ENCODE results near the gene ARHGEF6.
"Not testable (repeated sequence)": the region's sequence is repeated elsewhere in the genome, so short reads cannot be mapped to it uniquely, and the experiment has no call there.

The ARHGEF6 gene

GRCh38 chrX:136822337-136823095 lies 41.8 kb upstream of the ARHGEF6 start:
- no peaks in the 10 kb centered on the region for H3F3A ChIP-seq (ENCODE audit: control insufficient read depth, insufficient read depth)
- no peak overlapping the region for H3K27ac ChIP-seq (ENCODE audit: low read depth, low read length)
- TF ChIP-seq, protein P1, sequence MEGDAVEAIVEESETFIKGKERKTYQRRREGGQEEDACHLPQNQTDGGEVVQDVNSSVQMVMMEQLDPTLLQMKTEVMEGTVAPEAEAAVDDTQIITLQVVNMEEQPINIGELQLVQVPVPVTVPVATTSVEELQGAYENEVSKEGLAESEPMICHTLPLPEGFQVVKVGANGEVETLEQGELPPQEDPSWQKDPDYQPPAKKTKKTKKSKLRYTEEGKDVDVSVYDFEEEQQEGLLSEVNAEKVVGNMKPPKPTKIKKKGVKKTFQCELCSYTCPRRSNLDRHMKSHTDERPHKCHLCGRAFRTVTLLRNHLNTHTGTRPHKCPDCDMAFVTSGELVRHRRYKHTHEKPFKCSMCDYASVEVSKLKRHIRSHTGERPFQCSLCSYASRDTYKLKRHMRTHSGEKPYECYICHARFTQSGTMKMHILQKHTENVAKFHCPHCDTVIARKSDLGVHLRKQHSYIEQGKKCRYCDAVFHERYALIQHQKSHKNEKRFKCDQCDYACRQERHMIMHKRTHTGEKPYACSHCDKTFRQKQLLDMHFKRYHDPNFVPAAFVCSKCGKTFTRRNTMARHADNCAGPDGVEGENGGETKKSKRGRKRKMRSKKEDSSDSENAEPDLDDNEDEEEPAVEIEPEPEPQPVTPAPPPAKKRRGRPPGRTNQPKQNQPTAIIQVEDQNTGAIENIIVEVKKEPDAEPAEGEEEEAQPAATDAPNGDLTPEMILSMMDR (IDR thresholded peaks at IDR 0.05; ENCODE audit: low read depth, low read length, poor library complexity, severe bottlenecking): no peak
- TF ChIP-seq EZH2phosphoT487 (IDR thresholded peaks at IDR 0.05; ENCODE audit: borderline replicate concordance, low read length): no peak
- H3K27me3 ChIP-seq (ENCODE audit: control insufficient read depth, low read length): no peaks in the 10 kb centered on the region
- H3K4me3 ChIP-seq (ENCODE audit: low read length): no peak overlapping the region
- H3K36me3 ChIP-seq (ENCODE audit: control insufficient read depth, low read length): no peaks in the 10 kb centered on the region
- H4K20me1 ChIP-seq (ENCODE audit: control insufficient read depth, insufficient read depth, low read depth, low read length): no peaks in the 10 kb centered on the region
- no peaks in the 10 kb centered on the region for H3K9me3 ChIP-seq (ENCODE audit: control insufficient read depth, insufficient read depth, low read length)
- H3K79me2 ChIP-seq (ENCODE audit: control insufficient read depth, low read length): no peaks in the 10 kb centered on the region
- no peaks in the 10 kb centered on the region for H3K9me2 ChIP-seq (replicated peaks; ENCODE audit: control insufficient read depth, low read length)
- H3K4me2 ChIP-seq (ENCODE audit: low read length): no peak overlapping the region
- peaks cover 11% of the 10 kb centered on the region for H3K4me1 ChIP-seq (ENCODE audit: control insufficient read depth, low read length)

DNA sequence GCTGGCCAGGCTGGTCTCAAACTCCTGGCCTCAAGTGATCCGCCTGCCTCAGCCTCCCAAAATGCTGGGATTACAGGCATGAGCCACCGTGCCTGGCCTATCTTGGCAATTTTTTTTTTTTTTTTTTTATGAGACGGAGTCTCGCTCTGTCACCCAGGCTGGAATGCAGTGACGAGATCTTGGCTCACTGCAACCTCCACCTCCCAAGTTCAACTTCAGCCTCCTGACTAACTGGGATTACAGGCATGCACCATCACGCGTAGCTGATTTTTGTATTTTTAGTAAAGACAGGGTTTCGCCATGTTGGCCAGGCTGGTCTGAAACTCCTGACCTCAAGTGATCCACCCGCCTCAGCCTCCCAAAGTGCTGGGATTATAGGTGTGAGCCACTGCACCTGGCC lies 39.0 kb upstream of the ARHGEF6 start:
- not testable (repeated sequence) for H3K4me2 ChIP-seq (ENCODE audit: low read length); H3K9me2 ChIP-seq (replicated peaks; ENCODE audit: control insufficient read depth, low read length)

GRCh38 chrX:136819031-136819703 lies 38.4 kb upstream of the ARHGEF6 start:
- Histone ChIP-seq H3F3A (ENCODE audit: control insufficient read depth, insufficient read depth) (no peaks in the 10 kb centered on the region), H3K79me2 (ENCODE audit: control insufficient read depth, low read length) (no peaks in the 10 kb centered on the region), H3K27ac (ENCODE audit: low read depth, low read length) (no peak overlapping the region), H3K4me1 (ENCODE audit: control insufficient read depth, low read length) (peaks cover 11% of the 10 kb centered on the region), H3K9me3 (ENCODE audit: control insufficient read depth, insufficient read depth, low read length) (no peaks in the 10 kb centered on the region), H3K27me3 (ENCODE audit: control insufficient read depth, low read length) (no peaks in the 10 kb centered on the region), H4K20me1 (ENCODE audit: control insufficient read depth, insufficient read depth, low read depth, low read length) (no peaks in the 10 kb centered on the region), H3K4me3 (ENCODE audit: low read length) (no peak overlapping the region), H3K9me2 (replicated peaks; ENCODE audit: control insufficient read depth, low read length) (no peaks in the 10 kb centered on the region), H3K36me3 (ENCODE audit: control insufficient read depth, low read length) (no peaks in the 10 kb centered on the region), H3K4me2 (ENCODE audit: low read length) (no peak overlapping the region)
- TF ChIP-seq EZH2phosphoT487 (IDR thresholded peaks at IDR 0.05; ENCODE audit: borderline replicate concordance, low read length): no peak
- TF ChIP-seq, protein P1 (IDR thresholded peaks at IDR 0.05; ENCODE audit: low read depth, low read length, poor library complexity, severe bottlenecking): no peak

More for the DNA sequence above, 39.0 kb upstream of the ARHGEF6 start:
- not testable (repeated sequence) for H3F3A ChIP-seq (ENCODE audit: control insufficient read depth, insufficient read depth); H3K9me3 ChIP-seq (ENCODE audit: control insufficient read depth, insufficient read depth, low read length); H3K4me3 ChIP-seq (ENCODE audit: low read length); H3K36me3 ChIP-seq (ENCODE audit: control insufficient read depth, low read length); H3K27me3 ChIP-seq (ENCODE audit: control insufficient read depth, low read length); H4K20me1 ChIP-seq (ENCODE audit: control insufficient read depth, insufficient read depth, low read depth, low read length); H3K27ac ChIP-seq (ENCODE audit: low read depth, low read length); H3K79me2 ChIP-seq (ENCODE audit: control insufficient read depth, low read length)
- peaks cover 11% of the 10 kb centered on the region for H3K4me1 ChIP-seq (ENCODE audit: control insufficient read depth, low read length)

GRCh38 chrX:136816975-136817374 lies 36.2 kb upstream of the ARHGEF6 start:
- Histone ChIP-seq H3K4me2 (ENCODE audit: low read length) (no peak overlapping the region), H3F3A (ENCODE audit: control insufficient read depth, insufficient read depth) (no peaks in the 10 kb centered on the region), H3K36me3 (ENCODE audit: control insufficient read depth, low read length) (no peaks in the 10 kb centered on the region), H4K20me1 (ENCODE audit: control insufficient read depth, insufficient read depth, low read depth, low read length) (no peaks in the 10 kb centered on the region), H3K4me1 (ENCODE audit: control insufficient read depth, low read length) (peaks cover 11% of the 10 kb centered on the region), H3K9me3 (ENCODE audit: control insufficient read depth, insufficient read depth, low read length) (no peaks in the 10 kb centered on the region), H3K27ac (ENCODE audit: low read depth, low read length) (no peak overlapping the region), H3K27me3 (ENCODE audit: control insufficient read depth, low read length) (no peaks in the 10 kb centered on the region), H3K79me2 (ENCODE audit: control insufficient read depth, low read length) (no peaks in the 10 kb centered on the region), H3K9me2 (replicated peaks; ENCODE audit: control insufficient read depth, low read length) (no peaks in the 10 kb centered on the region), H3K4me3 (ENCODE audit: low read length) (no peak overlapping the region)
- TF ChIP-seq EZH2phosphoT487 (IDR thresholded peaks at IDR 0.05; ENCODE audit: borderline replicate concordance, low read length): no peak
- TF ChIP-seq, protein P1 (IDR thresholded peaks at IDR 0.05; ENCODE audit: low read depth, low read length, poor library complexity, severe bottlenecking): no peak
